ENCODE data around the gene BCAS3.

DNA sequence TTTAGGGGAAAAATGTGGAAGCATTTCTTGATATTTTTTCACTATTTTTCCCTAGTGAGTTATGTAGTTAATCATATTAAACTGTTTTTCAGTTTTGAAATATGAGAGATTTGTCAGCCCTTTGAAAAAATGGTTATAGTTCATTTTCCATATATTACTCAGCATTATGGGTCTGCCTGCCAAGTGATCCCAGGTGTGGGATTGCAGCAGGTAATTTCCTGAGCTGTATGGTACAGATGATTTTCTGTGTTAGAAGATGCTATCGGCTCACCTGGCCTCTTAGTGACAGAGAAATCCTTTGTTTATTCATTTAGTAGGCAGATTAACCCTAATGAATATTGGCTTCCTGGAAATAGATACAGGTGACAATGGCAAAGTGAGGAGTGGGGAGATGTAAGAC is 446.9 kb downstream of the BCAS3 start:
- no peak for TF ChIP-seq GATA2 (IDR thresholded peaks at IDR 0.05; ENCODE audit: low read depth, low read length)
- TF ChIP-seq GATA3 (IDR thresholded peaks at IDR 0.05; ENCODE audit: low read depth, low read length) = no peak

Measured in SH-SY5Y (cell line).